ENCODE data around the gene KCNA10.

DNA sequence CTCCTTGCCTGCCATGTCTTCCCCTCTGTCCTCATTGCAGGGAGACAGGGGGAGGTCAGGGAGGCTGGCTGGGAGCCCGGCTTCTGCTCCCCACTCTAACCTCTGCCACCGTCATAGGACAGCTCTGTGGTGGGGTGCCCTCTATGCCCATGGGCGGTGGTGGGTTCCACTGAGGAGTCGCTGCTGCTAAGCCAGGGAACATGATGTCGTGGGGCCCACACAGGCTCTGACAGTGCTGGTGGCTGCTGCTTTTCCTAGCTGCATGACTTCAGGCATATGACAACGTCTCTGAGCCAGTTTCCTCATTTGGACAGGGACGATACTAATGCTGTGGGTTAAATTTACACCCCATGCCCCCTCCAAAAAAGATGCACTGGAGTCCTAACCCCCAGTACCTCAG, 14.7 kb downstream of the KCNA10 start:
- TF ChIP-seq, protein P1, sequence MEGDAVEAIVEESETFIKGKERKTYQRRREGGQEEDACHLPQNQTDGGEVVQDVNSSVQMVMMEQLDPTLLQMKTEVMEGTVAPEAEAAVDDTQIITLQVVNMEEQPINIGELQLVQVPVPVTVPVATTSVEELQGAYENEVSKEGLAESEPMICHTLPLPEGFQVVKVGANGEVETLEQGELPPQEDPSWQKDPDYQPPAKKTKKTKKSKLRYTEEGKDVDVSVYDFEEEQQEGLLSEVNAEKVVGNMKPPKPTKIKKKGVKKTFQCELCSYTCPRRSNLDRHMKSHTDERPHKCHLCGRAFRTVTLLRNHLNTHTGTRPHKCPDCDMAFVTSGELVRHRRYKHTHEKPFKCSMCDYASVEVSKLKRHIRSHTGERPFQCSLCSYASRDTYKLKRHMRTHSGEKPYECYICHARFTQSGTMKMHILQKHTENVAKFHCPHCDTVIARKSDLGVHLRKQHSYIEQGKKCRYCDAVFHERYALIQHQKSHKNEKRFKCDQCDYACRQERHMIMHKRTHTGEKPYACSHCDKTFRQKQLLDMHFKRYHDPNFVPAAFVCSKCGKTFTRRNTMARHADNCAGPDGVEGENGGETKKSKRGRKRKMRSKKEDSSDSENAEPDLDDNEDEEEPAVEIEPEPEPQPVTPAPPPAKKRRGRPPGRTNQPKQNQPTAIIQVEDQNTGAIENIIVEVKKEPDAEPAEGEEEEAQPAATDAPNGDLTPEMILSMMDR (IDR thresholded peaks at IDR 0.05): no peak
- TF ChIP-seq POLR2A (IDR thresholded peaks at IDR 0.05) (no peak), EP300 (IDR thresholded peaks at IDR 0.05) (no peak)

All from ovary (tissue), 3 donors.